IPS-18a (cell line): Measurements from ENCODE around the gene TP53.

Source experiments
- H3K27ac ChIP-seq: one replicate; pipeline ENCODE4 v1.5.1; 2013; ENCODE audit warnings: low read length
- H3K27me3 ChIP-seq: one replicate; pipeline ENCODE4 v1.6.1; 2013; ENCODE audit warnings: mild to moderate bottlenecking, low read length; ENCODE audit not compliant: control insufficient read depth, insufficient read depth
- H3K36me3 ChIP-seq: one replicate; pipeline ENCODE4 v1.6.1; 2013; ENCODE audit warnings: low read depth, low read length; ENCODE audit not compliant: control insufficient read depth
- H3K4me1 ChIP-seq: one replicate; pipeline ENCODE4 v1.6.1; 2013; ENCODE audit warnings: low read depth, low read length; ENCODE audit not compliant: control insufficient read depth
- H3K4me3 ChIP-seq: one replicate; pipeline ENCODE4 v1.5.1; 2013; ENCODE audit warnings: low read length
- H3K9ac ChIP-seq: one replicate; pipeline ENCODE4 v1.6.1; 2013; ENCODE audit warnings: mild to moderate bottlenecking, low read length, moderate library complexity
- H3K9me3 ChIP-seq: one replicate; pipeline ENCODE4 v1.6.1; 2013; ENCODE audit warnings: low read depth, low read length; ENCODE audit not compliant: control insufficient read depth

Gene TP53

GRCh38 chr17:7687072-7687907 lies at the start of gene TP53:
TP53 (minus strand) TSS chr17:7687490; CDS start chr17:7676594, 10,896 bp downstream.
- Histone ChIP-seq H3K4me3 (peak within 1 kb of the TSS; percentile 86), H3K27me3 (no peaks in the 10 kb centered on the region), H3K4me1 (peaks cover 14% of the 10 kb centered on the region), H3K27ac (peak within 1 kb of the TSS; percentile 93), H3K9ac (peak within 1 kb of the TSS; percentile 98), H3K36me3 (peaks cover 5% of the 10 kb centered on the region), H3K9me3 (no peaks in the 10 kb centered on the region)

GRCh38 chr17:7732981-7733539 lies 45.8 kb upstream of the TP53 start:
- Histone ChIP-seq H3K9ac (no peak overlapping the region), H3K9me3 (no peaks in the 10 kb centered on the region), H3K4me1 (no peaks in the 10 kb centered on the region), H3K27me3 (peaks cover 7% of the 10 kb centered on the region), H3K4me3 (no peak overlapping the region), H3K27ac (no peak overlapping the region), H3K36me3 (no peaks in the 10 kb centered on the region)

- Histone ChIP-seq H3K4me3 (no peak overlapping the region), H3K36me3 (no peaks in the 10 kb centered on the region), H3K27me3 (no peaks in the 10 kb centered on the region)
These were observed 42.5 kb upstream of the TP53 start for GRCh38 chr17:7729816-7730215.

GRCh38 chr17:7727886-7728285 lies 40.6 kb upstream of the TP53 start:
- Histone ChIP-seq H3K4me3 (no peak overlapping the region), H3K4me1 (no peaks in the 10 kb centered on the region), H3K36me3 (no peaks in the 10 kb centered on the region), H3K9me3 (no peaks in the 10 kb centered on the region), H3K27me3 (no peaks in the 10 kb centered on the region), H3K9ac (no peak overlapping the region), H3K27ac (no peak overlapping the region)

More at GRCh38 chr17:7729816-7730215, 42.5 kb upstream of the TP53 start:
- Histone ChIP-seq H3K9ac (no peak overlapping the region), H3K27ac (no peak overlapping the region), H3K9me3 (no peaks in the 10 kb centered on the region), H3K4me1 (no peaks in the 10 kb centered on the region)

GRCh38 chr17:7721612-7722011 lies 34.3 kb upstream of the TP53 start:
- Histone ChIP-seq H3K36me3 (no peaks in the 10 kb centered on the region), H3K9me3 (no peaks in the 10 kb centered on the region), H3K9ac (no peak overlapping the region), H3K4me3 (no peak overlapping the region), H3K4me1 (peaks cover 10% of the 10 kb centered on the region), H3K27ac (no peak overlapping the region), H3K27me3 (peaks cover 27% of the 10 kb centered on the region)

- Histone ChIP-seq H3K27me3 (peaks cover 27% of the 10 kb centered on the region), H3K4me1 (peaks cover 18% of the 10 kb centered on the region), H3K27ac (no peak overlapping the region), H3K36me3 (no peaks in the 10 kb centered on the region), H3K9ac (no peak overlapping the region), H3K9me3 (no peaks in the 10 kb centered on the region), H3K4me3 (no peak overlapping the region)
These were observed 32.8 kb upstream of the TP53 start for GRCh38 chr17:7720125-7720524.

GRCh38 chr17:7719661-7720060 lies 32.4 kb upstream of the TP53 start:
- H3K27me3 ChIP-seq, result peaks cover 27% of the 10 kb centered on the region

GRCh38 chr17:7717756-7718350 lies 30.6 kb upstream of the TP53 start:
- Histone ChIP-seq H3K4me1 (peaks cover 18% of the 10 kb centered on the region), H3K27ac (no peak overlapping the region), H3K36me3 (no peaks in the 10 kb centered on the region), H3K4me3 (peak overlapping the region; percentile 73), H3K27me3 (peaks cover 27% of the 10 kb centered on the region), H3K9ac (peak overlapping the region; percentile 49), H3K9me3 (no peaks in the 10 kb centered on the region)

More at GRCh38 chr17:7719661-7720060, 32.4 kb upstream of the TP53 start:
- H3K9ac ChIP-seq, result no peak overlapping the region
- H3K9me3 ChIP-seq, result no peaks in the 10 kb centered on the region
- H3K27ac ChIP-seq, result no peak overlapping the region
- no peaks in the 10 kb centered on the region for H3K36me3 ChIP-seq
- peaks cover 18% of the 10 kb centered on the region for H3K4me1 ChIP-seq
- H3K4me3 ChIP-seq, result no peak overlapping the region

- Histone ChIP-seq H3K36me3 (no peaks in the 10 kb centered on the region), H3K4me3 (peak within 1 kb of the TSS; percentile 73), H3K27ac (no peak within 1 kb of the TSS), H3K4me1 (peaks cover 22% of the 10 kb centered on the region), H3K9me3 (no peaks in the 10 kb centered on the region), H3K27me3 (peaks cover 27% of the 10 kb centered on the region), H3K9ac (peak within 1 kb of the TSS; percentile 49)
These were observed 29.8 kb upstream of the TP53 start, which contains the start of gene DNAH2 for GRCh38 chr17:7716901-7717755. DNAH2 (plus strand) TSS chr17:7717744; CDS start chr17:7719735, 1,991 bp downstream.

GRCh38 chr17:7715936-7716886 lies 28.9 kb upstream of the TP53 start:
- peaks cover 31% of the 10 kb centered on the region for H3K4me1 ChIP-seq
- peak overlapping the region; percentile 73 for H3K4me3 ChIP-seq
- no peak overlapping the region for H3K27ac ChIP-seq
- H3K27me3 ChIP-seq, result peaks cover 34% of the 10 kb centered on the region
- H3K9ac ChIP-seq, result peak overlapping the region; percentile 49
- no peaks in the 10 kb centered on the region for H3K36me3 ChIP-seq
- no peaks in the 10 kb centered on the region for H3K9me3 ChIP-seq
